ENCODE measurements around the gene SRRM2.

SRRM2 gene

DNA sequence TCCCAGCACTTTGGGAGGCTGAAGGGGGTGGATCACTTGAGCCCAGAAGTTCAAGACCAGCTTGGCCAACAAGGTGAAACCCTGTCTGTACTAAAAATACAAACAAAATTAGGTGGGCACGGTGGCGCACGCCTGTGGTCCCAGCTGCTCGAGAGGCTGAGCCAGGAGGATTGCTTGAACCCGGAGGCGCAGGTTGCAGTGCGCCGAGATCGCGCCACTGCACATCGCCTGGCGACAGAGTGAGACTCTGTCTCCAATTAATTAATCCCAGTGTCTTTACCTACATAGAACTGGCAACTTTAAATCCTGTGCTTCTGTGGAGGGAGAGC is 26.2 kb downstream of the SRRM2 start:
- no peak for DNase-seq

DNA sequence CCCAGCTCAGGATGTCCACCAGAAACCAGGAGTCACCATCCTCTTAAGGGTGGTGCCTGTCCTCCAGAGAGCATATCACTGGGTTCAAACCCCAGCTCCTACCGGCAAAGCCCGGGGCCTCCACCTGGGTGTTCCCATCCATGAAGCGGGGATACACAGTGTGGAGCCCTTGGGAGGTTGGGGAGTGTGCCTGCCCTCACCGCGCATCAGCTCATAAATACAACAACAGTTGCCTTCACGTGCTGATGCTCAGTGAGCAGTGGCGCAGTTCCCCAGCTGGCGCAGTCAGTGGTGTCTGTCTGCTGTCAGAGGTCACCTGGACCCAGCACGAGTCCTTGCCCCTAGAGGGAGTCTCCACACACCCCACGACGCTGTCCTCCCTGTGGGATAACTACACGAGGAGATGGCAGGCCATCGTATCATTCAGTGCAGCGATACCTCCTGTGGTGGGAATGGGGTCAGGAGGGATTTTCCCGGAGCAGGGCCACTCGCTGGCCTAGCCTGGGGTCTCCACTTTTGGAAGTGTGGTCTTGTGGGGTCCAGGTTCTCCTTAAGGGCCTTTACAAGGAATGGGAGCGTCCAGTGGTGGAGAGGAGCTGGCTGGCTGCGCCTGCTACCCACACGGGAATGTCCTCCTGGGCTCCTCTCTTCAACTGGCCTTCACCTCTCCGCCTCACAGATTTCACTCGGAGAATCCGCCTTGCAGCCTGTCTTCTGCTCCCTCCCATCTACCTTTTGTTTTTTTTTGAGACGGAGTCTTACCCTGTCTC is 26.9 kb downstream of the SRRM2 start:
- no peak for DNase-seq

DNA sequence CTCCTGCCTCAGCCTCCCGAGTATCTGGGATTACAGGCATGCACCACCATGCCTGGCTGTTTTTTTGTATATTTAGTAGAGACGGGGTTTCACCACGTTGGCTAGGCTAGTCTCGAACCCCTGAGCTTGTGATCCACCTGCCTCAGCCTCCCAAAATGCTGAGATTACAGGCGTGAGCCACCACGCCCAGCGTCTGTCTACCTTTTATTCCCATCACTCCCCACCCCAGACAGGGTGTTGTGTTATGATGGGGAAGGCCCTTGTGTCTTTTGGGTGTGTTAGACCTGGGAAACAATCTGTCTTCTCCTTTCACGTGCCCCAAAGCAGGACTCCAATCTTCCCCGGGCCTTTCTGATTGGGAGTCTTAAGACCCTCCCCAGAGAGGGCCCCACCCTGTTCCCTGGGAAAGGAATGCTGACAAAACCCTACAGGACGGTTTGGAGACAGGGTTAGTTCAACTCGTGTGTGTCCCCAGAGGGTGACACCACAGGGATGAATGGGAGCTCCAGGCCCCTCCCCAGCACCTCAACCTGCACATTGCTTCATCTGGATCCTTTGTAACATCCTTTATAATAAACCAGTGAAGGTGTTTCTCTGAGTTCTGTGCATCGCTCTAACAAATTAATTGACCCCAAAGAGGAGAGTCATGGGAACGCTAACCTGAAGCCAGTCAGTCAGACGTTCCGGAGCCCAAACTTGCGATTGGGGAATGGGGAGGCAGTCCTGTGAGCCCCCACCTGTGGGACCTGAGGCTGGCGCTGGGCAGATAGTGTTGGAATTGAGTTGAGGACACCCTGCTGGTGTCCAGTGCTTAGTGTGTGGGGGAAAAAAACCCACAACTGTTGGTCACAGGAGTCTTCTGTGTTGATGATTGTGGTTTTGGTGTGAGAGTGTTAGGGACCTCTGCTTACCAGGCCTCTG is 27.8 kb downstream of the SRRM2 start:
- DNase-seq: no peak

DNA sequence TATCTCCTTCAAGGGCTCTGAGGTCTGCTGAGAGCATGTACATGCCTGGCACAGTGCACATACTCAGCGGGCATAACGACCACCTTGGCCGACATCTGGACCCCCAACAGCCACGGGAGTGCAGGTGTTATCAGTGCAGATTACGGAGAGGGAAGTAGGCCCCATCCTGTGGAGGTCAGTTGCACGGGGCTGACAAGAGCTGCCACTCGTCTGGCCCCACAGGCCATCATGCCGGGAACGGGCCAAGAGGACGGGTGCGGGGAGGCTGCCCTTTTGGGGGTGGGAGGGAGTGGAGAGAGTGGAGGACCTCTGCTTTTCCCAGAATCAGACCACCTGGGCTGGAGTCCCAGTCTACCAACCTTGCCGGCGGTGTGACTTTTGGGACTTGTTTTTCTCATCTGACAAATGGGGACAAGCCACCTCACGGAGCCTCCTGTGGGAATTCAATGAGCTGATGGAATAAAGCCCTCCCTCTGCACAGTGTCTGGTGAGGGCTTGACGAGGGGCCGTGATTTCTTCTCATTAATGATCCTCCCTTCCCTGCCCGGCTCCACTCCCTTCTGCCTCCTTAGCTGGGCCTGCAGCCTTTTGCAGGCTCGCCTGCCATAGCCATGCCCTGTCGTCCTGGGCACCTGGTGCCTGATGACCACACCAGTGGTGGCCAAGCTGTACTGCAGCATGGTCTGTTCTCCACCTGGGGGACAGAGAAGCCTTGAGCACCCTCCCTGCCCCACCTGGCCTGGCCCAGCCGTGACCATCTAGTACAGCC is 30.3 kb downstream of the SRRM2 start:
- no peak for DNase-seq

DNA sequence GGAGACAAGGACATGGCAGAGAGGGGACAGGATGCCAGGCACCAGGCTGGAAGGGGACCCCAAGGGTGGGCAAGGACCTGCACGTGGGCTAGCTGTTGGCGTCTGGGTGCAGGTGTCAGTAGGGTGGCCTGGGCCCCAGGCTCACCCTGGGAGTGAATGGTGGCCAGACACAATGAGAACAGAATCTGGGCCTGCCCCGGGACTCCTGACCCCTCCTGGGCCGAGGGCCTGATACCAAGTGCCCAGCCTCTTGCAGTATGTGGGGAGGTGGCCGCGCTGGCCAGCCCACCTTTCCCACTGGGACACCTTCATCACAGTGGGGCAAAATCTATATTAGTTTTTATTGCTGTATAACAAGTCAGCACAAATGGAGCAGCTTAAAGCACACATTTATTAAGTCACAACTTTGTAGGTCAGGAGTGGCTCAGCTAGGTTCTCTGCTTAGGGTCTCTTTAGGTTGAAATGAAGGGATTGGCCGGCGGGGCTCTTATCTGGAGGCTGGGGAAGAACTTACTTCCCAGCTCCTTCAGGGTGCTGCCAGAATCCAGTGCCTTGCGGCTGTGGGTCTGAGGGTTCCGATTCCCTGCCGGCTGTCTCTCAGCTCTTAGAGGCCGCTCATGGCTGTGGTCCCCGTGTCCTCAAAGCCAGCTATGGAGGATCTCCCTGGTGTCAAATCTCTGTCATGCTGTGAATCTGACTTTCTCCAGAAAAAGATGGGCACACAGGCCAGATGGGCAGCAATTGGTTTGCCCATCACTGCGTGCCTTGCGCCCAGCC is 31.3 kb downstream of the SRRM2 start:
- DNase-seq: no peak

DNA sequence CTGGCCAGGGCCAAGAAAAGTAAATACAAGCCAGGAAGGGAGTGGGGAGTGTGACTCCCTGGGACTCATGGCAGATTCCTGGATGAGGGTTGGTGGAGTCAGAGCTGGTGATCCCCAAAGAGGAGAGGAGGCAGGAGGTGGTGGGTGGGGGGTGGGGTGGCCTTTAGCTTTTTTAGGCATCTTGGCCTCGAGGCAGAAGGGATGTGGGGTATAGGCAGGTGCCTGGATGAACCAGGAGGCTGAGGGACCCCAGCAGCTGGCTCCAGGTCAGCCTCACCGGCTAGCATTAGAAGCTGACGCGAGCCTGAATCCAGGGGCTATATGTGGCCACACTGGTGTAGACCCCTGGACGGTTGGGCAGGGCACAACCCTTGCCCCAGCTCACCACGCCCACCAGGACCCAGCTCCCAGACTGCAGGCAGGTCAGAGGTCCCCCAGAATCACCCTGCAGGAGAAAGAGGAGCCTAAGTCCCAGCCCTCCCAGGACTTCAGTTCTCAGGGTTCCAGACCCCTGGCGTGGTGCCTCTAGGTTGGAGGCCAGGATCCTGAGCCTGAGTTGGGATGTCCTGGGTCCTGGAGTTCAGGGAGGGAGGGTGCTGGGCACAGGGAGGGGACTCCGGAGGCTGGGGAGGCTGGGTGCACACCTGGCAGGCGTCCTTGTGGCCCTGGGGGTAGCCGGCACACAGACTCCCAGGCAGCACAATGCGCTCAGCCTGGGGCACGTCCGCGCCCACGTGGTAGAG is 32.1 kb downstream of the SRRM2 start:
- DNase-seq: no peak

DNA sequence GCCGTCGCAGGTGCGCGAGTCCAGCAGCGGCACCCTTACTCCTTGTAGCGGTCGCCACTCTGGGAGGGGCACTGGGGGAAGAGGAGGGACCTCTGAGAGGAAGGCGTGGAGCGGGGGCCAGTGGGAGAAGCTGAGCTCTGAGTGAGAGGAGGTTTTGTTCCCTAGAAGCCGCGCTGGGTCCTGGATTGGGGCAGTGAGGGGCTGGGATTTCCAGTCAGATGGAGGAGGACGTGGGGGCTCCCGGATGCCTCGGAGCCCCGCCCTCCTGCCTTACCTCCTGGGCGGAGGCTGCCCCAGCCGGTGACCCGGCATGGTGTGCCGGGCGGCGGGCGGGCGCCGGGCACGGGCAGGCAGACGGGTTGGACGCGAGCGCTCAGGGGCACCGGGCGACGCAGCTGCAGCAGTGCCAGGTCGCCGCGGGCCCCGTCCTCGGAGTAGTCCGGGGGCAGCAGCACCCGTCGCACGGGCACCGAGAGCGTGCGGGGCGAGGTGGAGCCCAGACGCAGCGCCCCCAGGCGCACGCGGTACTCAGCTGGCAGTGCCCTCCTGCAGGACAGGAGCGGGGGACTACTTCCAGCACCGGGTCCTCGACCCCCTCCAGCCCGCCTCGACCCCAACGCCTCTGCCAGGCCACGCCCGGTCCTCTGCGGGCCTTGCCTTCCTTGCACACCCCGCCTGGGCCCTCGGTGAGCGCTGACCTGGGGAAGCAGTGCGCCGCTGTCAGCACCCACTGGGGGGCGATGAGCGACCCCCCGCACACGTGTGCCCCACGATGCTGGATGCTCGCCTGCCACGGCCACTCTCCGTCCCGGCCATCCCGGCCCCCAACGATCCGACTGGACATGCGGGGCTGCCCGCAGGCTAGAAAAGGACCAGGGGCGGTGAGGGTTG is 32.9 kb downstream of the SRRM2 start:
- DNase-seq: no peak

DNA sequence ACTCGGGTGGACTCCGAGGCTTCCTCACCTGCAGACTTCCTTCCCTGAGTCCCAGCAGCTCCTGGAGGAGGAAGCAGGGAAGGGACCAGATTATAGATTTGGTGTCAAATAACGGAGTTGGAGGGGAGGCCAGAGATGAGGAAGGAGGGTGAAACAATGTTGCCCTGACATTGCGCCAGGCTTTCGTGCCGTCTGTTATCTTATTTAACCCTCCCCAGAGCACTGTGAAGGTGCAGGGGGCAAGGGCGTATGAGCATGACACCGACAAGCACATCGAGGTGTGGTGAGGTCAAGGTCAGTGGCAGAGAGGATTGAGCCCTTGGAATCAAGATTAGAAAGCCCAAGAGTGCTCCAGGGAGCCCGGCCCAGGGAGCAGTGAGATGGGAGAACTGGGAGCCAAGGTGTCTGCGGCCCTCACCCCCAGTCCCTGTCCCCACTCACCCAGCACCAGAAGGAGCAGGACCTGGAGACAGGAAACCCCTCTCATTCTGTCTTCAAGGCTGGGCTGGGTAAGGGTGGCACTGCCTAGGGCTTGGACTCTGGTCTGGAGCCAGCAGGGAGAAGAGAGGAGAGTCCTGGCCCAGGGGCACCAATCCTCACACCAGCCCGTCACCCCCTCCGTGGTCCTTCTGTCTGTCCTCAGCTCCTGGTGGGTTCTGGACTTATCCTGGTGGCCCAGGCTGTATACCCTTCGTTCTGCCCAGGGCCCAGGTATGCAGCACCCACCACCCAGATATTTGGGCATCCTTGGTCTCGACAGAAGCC is 33.8 kb downstream of the SRRM2 start:
- no peak for DNase-seq

DNA sequence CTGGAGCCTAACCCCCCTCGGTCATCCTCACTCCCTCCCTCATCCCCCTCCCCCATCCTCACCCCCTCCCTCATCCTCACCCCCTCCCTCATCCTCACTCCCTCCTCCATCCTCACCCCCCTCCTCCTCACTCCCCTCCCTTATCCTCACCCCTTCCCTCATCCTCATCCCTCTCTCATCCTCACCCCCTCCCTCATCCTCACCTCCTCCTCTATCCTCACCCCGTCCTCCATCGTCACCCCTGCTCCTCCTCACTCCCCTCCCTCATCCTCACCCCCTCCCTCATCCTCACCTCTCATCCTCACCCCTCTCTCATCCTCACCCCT is 34.4 kb downstream of the SRRM2 start:
- no peak for DNase-seq

DNA sequence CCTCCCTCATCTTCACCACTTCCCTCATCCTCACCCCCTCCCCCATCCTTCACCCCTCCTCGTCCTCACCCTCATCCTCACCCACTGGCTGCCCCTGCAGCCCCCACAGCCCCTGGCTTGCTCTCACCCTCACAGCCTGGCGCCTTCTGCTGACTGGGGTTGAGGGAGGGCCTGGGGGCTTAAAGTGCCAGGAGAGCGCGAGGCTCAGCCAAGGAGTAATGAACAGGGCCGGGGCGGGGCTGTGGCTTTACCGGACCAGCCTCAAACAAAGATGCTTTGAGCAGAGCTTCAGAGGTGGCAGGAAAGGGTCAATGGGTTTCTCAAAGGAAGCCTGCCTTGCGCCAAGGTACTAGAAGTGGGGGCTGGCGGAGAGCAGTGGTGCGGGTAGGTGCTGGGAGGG is 35.0 kb downstream of the SRRM2 start, which contains the start of gene PRSS33:
PRSS33 (minus strand) TSS at position 155 of the 400 bp plus-strand sequence. CDS start 1,013 bp downstream, outside the sequence.
- no peak for DNase-seq

DNA sequence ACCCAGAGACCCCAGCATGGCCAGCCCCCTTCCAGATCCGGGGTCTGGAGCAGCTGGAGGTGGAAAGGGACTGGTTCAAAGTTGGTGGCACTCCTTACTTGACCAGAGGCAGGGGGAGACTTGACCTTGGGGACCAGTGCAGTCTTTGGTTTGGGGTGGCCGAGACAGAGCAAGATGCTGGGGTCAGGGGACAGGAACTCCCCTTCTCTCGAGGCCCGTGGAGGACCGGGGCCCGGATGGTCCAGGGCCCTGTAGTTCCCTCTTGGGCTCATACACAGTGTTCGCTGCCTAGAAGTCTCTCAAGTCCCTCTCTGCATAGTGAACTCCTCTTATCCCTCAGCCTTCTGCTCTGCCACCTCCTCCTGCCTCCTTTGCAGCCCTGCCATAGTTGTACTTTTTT is 35.5 kb downstream of the SRRM2 start:
- no peak for DNase-seq

DNA sequence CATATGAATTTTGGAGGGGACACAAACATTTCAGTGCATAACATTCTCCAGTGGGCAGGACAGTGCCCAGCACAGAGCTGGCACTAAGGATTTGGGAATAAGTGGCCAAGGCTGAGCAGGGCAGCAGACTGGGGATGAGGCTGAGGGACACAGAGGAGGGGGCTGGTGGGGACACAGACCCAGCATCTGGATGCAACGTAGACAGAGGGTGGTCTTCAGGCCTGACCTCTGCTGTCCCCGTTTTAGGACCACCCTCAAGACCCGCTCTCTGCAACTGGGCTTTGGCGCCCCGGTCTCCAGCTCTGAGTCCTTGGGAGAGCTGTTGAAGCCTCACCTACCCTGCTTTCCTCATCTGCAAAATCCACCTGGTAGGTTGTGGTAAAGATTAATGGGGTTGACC is 38.2 kb downstream of the SRRM2 start:
- DNase-seq: no peak

DNA sequence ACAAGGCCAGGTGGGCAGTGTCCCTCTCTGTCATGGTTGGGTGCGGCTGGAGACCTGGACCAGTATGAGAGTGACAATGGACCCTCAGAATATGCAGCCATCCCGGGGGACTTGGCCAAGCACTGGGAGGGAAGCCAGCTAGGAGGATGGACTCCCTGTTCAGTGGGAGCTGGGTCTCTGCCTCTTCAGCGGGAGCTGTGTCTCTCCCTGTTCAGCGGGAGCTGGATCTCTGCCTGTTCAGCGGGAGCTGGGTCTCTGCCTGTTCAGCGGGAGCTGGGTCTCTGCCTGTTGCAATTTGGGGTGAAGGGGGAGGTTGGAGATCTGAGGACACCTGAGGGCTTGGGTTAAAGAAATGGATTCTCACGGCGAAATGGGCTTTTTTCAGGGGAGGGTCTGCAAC is 38.7 kb downstream of the SRRM2 start:
- DNase-seq: no peak

DNA sequence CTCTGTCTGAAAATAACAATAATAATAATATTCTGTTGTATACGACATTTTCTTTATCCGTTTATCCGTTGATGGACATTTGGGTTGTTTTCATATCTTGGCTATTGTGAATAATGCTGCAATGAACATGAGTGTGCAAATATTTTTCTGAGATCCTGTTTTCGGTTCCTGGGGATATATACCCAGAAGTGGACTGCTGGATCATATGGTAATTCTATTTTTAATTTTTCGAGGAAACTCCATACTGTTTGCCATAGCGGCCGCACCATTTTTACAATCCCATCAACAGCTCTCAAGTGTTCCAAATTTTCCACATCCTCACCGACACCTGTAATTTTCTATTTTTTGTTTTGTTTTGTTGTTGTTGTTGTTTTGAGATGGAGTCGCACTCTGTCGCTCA is 40.5 kb downstream of the SRRM2 start:
- DNase-seq: no peak

DNA sequence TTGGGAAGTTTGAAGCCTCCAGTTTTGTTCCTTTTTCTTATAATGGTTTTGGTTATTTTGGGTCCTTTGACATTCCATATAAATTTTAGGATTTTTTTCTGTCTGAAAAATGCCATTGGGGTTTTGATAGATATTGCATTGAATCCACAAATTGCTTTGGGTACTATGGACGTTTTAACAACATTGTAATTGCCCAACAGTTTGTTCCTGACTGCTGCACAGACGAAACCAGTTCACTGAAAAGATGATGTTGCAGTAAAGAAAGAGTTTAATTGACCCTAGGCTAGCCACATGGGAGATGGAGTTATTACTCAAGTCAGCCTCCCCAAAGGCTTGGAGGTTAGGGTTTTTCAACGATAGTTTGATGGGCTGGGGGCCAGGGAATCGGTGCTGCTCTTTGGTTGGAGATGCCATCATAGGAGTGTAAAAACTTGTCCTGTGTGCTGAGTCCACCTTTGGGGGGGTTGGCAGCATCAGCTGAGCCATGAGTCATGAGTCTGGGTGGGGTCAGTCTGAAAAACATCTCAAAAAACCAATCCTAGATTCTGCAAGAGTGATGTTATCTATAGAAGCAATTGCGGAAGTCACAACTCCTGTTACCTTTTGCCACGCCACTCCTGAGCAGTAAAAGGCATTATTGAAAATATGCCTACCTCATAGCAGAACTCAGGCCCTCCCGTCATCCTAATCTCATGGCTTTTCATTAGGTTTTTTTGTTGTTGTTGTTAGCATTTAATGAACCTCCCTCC is 43.1 kb downstream of the SRRM2 start:
- no peak for DNase-seq

DNA sequence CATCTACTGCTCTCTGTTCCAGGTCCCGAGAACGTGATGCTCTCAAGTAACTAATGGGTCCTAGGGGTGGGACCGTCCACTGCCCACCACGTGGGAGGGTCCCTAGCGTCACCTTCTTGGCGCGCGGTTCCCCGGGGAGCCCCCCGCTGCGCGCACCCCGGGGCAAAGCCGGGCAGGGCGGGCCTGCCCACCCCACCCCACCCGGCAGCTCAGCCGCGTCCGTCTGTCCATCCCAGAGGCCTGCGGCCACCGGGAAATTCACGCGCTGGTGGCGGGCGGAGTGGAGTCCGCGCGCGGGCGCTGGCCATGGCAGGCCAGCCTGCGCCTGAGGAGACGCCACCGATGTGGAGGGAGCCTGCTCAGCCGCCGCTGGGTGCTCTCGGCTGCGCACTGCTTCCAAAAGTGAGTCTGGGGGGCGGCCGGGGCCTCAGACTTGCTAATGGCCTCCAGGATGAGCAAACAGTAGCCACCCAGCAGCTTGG is 46.3 kb downstream of the SRRM2 start:
- no peak for DNase-seq

DNA sequence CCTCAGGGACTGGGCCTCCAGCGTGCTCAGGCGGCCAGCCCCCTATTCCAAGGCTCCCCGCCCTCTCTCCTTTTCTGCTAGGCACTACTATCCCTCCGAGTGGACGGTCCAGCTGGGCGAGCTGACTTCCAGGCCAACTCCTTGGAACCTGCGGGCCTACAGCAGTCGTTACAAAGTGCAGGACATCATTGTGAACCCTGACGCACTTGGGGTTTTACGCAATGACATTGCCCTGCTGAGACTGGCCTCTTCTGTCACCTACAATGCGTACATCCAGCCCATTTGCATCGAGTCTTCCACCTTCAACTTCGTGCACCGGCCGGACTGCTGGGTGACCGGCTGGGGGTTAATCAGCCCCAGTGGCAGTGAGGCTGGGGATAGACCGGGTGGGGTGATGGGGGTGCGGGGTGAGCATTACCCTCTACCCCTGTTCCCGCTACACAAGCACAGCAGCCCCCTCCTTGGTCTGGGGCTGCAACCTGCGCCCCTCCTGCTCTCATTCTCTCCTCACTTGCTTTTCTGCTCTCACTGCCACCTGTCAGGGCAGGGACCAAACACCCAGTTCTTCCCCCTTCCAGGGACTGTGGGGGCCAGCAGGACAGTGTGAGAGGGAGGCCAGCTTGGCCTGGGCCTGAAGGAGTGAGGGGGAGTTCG is 46.9 kb downstream of the SRRM2 start:
- no peak for DNase-seq

DNA sequence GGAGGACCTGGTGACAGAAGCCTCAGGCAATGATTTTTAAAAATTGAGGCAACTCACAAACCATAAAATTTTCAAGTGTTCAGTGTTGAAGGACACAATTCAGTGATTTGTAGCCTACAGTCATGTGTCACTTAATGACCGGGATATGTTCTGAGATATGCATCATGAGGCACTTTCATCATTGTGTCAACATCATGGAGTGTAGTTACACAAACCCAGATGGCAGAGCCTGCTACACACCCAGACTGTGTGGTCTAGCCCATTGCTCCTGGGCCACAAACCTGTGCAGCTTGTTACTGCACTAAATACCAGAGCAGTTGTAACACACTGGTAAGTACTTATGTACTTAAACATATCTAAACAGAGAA is 47.4 kb downstream of the SRRM2 start:
- DNase-seq: no peak
